Naive thymus-derived CD4-positive, alpha-beta T cell (primary cell): ENCODE data around the gene FAM168A. TPM values are rescaled to one million over a fixed set of nuclear protein-coding genes. Genes with fewer than 3 reads are reported as not detected.

Source experiments
- ATAC-seq: fragments of 150-1000 bp; cut with Tn5 transposase; 2 replicates; pipeline ENCODE4 v1.10.0; 2021; ENCODE audit warnings: mild to moderate bottlenecking, moderate library complexity
- CTCF ChIA-PET: fragments of 350-600 bp; sonication (Branson Sonifier 250); formaldehyde crosslinking; loops from one replicate; lab custom pipeline; 2021; ENCODE audit warnings: antibody characterized with exemption; lab: Charles Lee
- POLR2A ChIA-PET: fragments of 350-600 bp; sonication (Branson Sonifier 250); formaldehyde crosslinking; loops from one replicate; lab custom pipeline; 2021; ENCODE audit warnings: antibody characterized with exemption, inconsistent platforms; lab: Charles Lee
- DNase-seq, 9 donors: peaks; one replicate each; pipeline versions ENCODE4 v3.0.0 to v3.0.0-alpha.2; 2020 to 2022; ENCODE audit warnings: mixed read lengths in 1 of 9
- H3K27ac ChIP-seq: one replicate; pipeline ENCODE4 v1.7.0; 2013; ENCODE audit warnings: mild to moderate bottlenecking, low read depth, low read length, moderate library complexity
- H3K27me3 ChIP-seq, 2 donors: one replicate each; pipeline ENCODE4 v1.7.0; 2013; ENCODE audit warnings: low read length in 2 of 2, mild to moderate bottlenecking in 2 of 2, moderate library complexity in 2 of 2; ENCODE audit not compliant: control insufficient read depth in 2 of 2, insufficient read depth in 2 of 2
- H3K36me3 ChIP-seq, 3 experiments: 1 replicate in 2 of 3; 2 replicates in 1 of 3; pipeline ENCODE4 v1.7.0; 2013; ENCODE audit warnings: low read length in 3 of 3, mild to moderate bottlenecking in 3 of 3, moderate library complexity in 1 of 3; ENCODE audit not compliant: insufficient read depth in 3 of 3, control insufficient read depth in 2 of 3
- H3K4me1 ChIP-seq, 2 donors: one replicate each; pipeline ENCODE4 v1.7.0; 2013; ENCODE audit warnings: low read length in 2 of 2, mild to moderate bottlenecking in 2 of 2, moderate library complexity in 1 of 2; ENCODE audit not compliant: control insufficient read depth in 2 of 2, insufficient read depth in 2 of 2
- H3K4me3 ChIP-seq: 2 replicates; pipeline ENCODE4 v1.7.0; 2013; ENCODE audit warnings: mild to moderate bottlenecking, low read length
- H3K9me3 ChIP-seq, 3 experiments: 1 replicate in 2 of 3; 2 replicates in 1 of 3; pipeline ENCODE4 v1.7.0; 2013; ENCODE audit warnings: low read length in 3 of 3; ENCODE audit not compliant: control insufficient read depth in 2 of 3
- H3K27ac Mint-ChIP-seq, 9 donors: one replicate each; pipeline ENCODE4 v1.8.0; 2020 to 2022; ENCODE audit warnings: mixed read lengths in 9 of 9, mild to moderate bottlenecking in 8 of 9, moderate library complexity in 5 of 9, inconsistent platforms in 2 of 9
- H3K27me3 Mint-ChIP-seq, 5 donors: one replicate each; pipeline ENCODE4 v1.8.0; 2021 to 2022; ENCODE audit warnings: mixed read lengths in 5 of 5, mild to moderate bottlenecking in 1 of 5
- H3K36me3 Mint-ChIP-seq, 5 donors: one replicate each; pipeline ENCODE4 v1.8.0; 2020 to 2022; ENCODE audit warnings: mixed read lengths in 5 of 5, mild to moderate bottlenecking in 3 of 5, inconsistent platforms in 1 of 5
- H3K4me1 Mint-ChIP-seq, 7 donors: one replicate each; pipeline ENCODE4 v1.8.0; 2020 to 2022; ENCODE audit warnings: mixed read lengths in 7 of 7, mild to moderate bottlenecking in 3 of 7, inconsistent platforms in 1 of 7
- H3K4me3 Mint-ChIP-seq, 10 donors: one replicate each; pipeline ENCODE4 v1.8.0; 2020 to 2022; ENCODE audit warnings: mild to moderate bottlenecking in 10 of 10, mixed read lengths in 10 of 10, moderate library complexity in 6 of 10, inconsistent platforms in 2 of 10
- H3K9me3 Mint-ChIP-seq, 11 donors: one replicate each; pipeline ENCODE4 v1.8.0; 2020 to 2022; ENCODE audit warnings: mixed read lengths in 11 of 11, mild to moderate bottlenecking in 4 of 11, inconsistent platforms in 1 of 11, moderate library complexity in 1 of 11
- intact Hi-C, 2 donors: fragments of 100-400 bp; cut with micrococcal nuclease; formaldehyde crosslinking; loops; one replicate each; pipeline ENCODE4 v1.15.1; 2023
- polyA plus RNA-seq, 2 donors: library from polyadenylated mRNA; unstranded; fragments of 300-500 nt; fragmentation: Illumina TruSeq; gene quantifications; one replicate each; pipeline ENCODE4 v1.2.3, GENCODE V29; 2021
- total RNA-seq, 6 experiments: library from RNA in 5 of 6; stranded (reverse) in 5 of 6; gene quantifications; 1 replicate in 5 of 6; 2 replicates in 1 of 6; pipeline ENCODE4 v1.2.3 and lab custom pipeline; 2021 to 2026

The FAM168A gene
- total and polyA plus RNA-seq, 7 experiments from 2014 or later, result 3.3 to 33.0 (median 23.1) TPM

- H3K27ac ChIP-seq, result no peak overlapping the region
- ATAC-seq, result no peak
- ChIA-PET POLR2A (no interaction called here), CTCF (interaction anchor here (0.6 kb wide), 1 partner anchor 209 kb away, joined by 4 read pairs; no protein-coding TSS in a partner anchor)
- peaks cover 4 to 38% (median 19%) of the 10 kb centered on the region in 5 donors for H3K36me3 Mint-ChIP-seq
- H3K27me3 ChIP-seq, result no peaks in the 10 kb centered on the region
- H3K4me3 ChIP-seq, result no peak overlapping the region
- H3K27me3 Mint-ChIP-seq, result no peaks in the 10 kb centered on the region
- no peaks in the 10 kb centered on the region for H3K9me3 Mint-ChIP-seq
- H3K36me3 ChIP-seq, result peaks cover 0 to 24% (median 0%) of the 10 kb centered on the region in 3 experiments
- H3K4me1 ChIP-seq, result no peaks in the 10 kb centered on the region
- no peaks in the 10 kb centered on the region for H3K9me3 ChIP-seq
- no peak for DNase-seq
- peak overlapping the region in 2 of 9 donors; percentile 51 to 56 for H3K27ac Mint-ChIP-seq
- H3K4me3 Mint-ChIP-seq, result no peak overlapping the region
- H3K4me1 Mint-ChIP-seq, result peaks cover 5 to 23% (median 10%) of the 10 kb centered on the region in 7 donors
- intact Hi-C loops, result no loop called here
These were observed 181.1 kb downstream of the FAM168A start for GRCh38 chr11:73416786-73417185.

GRCh38 chr11:73415854-73416615 is 181.9 kb downstream of the FAM168A start:
- ChIA-PET CTCF (no interaction called here), POLR2A (interaction anchor here (0.6 to 0.7 kb wide), 2 partner anchors 62 to 524 kb away, joined by 3 to 4 read pairs; no protein-coding TSS in a partner anchor)
- Mint-ChIP-seq H3K36me3 (peaks cover 4 to 39% (median 19%) of the 10 kb centered on the region in 5 donors), H3K4me3 (no peak overlapping the region), H3K9me3 (no peaks in the 10 kb centered on the region), H3K27ac (peak overlapping the region in 2 of 9 donors; percentile 51 to 66), H3K4me1 (peaks cover 5 to 23% (median 10%) of the 10 kb centered on the region in 7 donors), H3K27me3 (no peaks in the 10 kb centered on the region)
- Histone ChIP-seq H3K36me3 (peaks cover 0 to 32% (median 0%) of the 10 kb centered on the region in 3 experiments), H3K27me3 (no peaks in the 10 kb centered on the region), H3K27ac (no peak overlapping the region), H3K4me1 (no peaks in the 10 kb centered on the region), H3K9me3 (no peaks in the 10 kb centered on the region), H3K4me3 (no peak overlapping the region)
- intact Hi-C loops, result no loop called here
- ATAC-seq, result no peak
- no peak for DNase-seq

GRCh38 chr11:73414977-73415651 is 182.8 kb downstream of the FAM168A start:
- Histone ChIP-seq H3K27ac (no peak overlapping the region), H3K4me1 (no peaks in the 10 kb centered on the region), H3K36me3 (peaks cover 0 to 35% (median 0%) of the 10 kb centered on the region in 3 experiments), H3K9me3 (no peaks in the 10 kb centered on the region), H3K27me3 (no peaks in the 10 kb centered on the region), H3K4me3 (no peak overlapping the region)
- Mint-ChIP-seq H3K36me3 (peaks cover 4 to 32% (median 20%) of the 10 kb centered on the region in 5 donors), H3K27ac (peak overlapping the region in 6 of 9 donors; percentile 2 to 75 (median 11)), H3K4me3 (no peak overlapping the region), H3K9me3 (no peaks in the 10 kb centered on the region), H3K4me1 (peaks cover 5 to 23% (median 10%) of the 10 kb centered on the region in 7 donors), H3K27me3 (no peaks in the 10 kb centered on the region)
- POLR2A ChIA-PET, result interaction anchor here (0.6 to 0.7 kb wide), 2 partner anchors 61 to 523 kb away, joined by 3 to 4 read pairs; no protein-coding TSS in a partner anchor
- ATAC-seq (peak; percentile 43), DNase-seq (no peak)
- CTCF ChIA-PET, result no interaction called here
- intact Hi-C loops, result no loop called here

- Histone ChIP-seq H3K4me1 (no peaks in the 10 kb centered on the region), H3K4me3 (no peak overlapping the region), H3K9me3 (no peaks in the 10 kb centered on the region), H3K27me3 (no peaks in the 10 kb centered on the region), H3K27ac (no peak overlapping the region), H3K36me3 (peaks cover 0 to 35% (median 0%) of the 10 kb centered on the region in 3 experiments)
- Mint-ChIP-seq H3K27me3 (no peaks in the 10 kb centered on the region), H3K27ac (peak overlapping the region in 1 of 9 donors; percentile 8), H3K4me3 (no peak overlapping the region), H3K4me1 (peaks cover 5 to 22% (median 10%) of the 10 kb centered on the region in 7 donors), H3K36me3 (peaks cover 5 to 24% (median 20%) of the 10 kb centered on the region in 5 donors), H3K9me3 (no peaks in the 10 kb centered on the region)
- CTCF ChIA-PET, result interaction anchor here (1.0 kb wide), 1 partner anchor 76 kb away, joined by 3 read pairs; no protein-coding TSS in a partner anchor
- ATAC-seq (peak; percentile 36), DNase-seq (no peak)
- POLR2A ChIA-PET, result no interaction called here
- intact Hi-C loops, result no loop called here
These were observed 184.7 kb downstream of the FAM168A start for GRCh38 chr11:73413256-73413655.

GRCh38 chr11:73412308-73412707 is 185.6 kb downstream of the FAM168A start:
- Histone ChIP-seq H3K27me3 (no peaks in the 10 kb centered on the region), H3K4me1 (no peaks in the 10 kb centered on the region), H3K27ac (no peak overlapping the region), H3K9me3 (no peaks in the 10 kb centered on the region), H3K4me3 (no peak overlapping the region), H3K36me3 (peaks cover 0 to 37% (median 0%) of the 10 kb centered on the region in 3 experiments)
- ATAC-seq, result no peak
- H3K9me3 Mint-ChIP-seq, result no peaks in the 10 kb centered on the region
- no peaks in the 10 kb centered on the region for H3K27me3 Mint-ChIP-seq
- ChIA-PET POLR2A (no interaction called here), CTCF (no interaction called here)
- peaks cover 5 to 22% (median 11%) of the 10 kb centered on the region in 7 donors for H3K4me1 Mint-ChIP-seq
- H3K4me3 Mint-ChIP-seq, result no peak overlapping the region
- no peak for DNase-seq
- peaks cover 7 to 21% (median 16%) of the 10 kb centered on the region in 5 donors for H3K36me3 Mint-ChIP-seq
- H3K27ac Mint-ChIP-seq, result peak overlapping the region in 2 of 9 donors; percentile 12 to 43
- intact Hi-C loops, result no loop called here

GRCh38 chr11:73411031-73411430 is 186.9 kb downstream of the FAM168A start:
- Histone ChIP-seq H3K4me1 (no peaks in the 10 kb centered on the region), H3K27me3 (no peaks in the 10 kb centered on the region), H3K27ac (no peak overlapping the region), H3K9me3 (no peaks in the 10 kb centered on the region), H3K36me3 (peaks cover 0 to 49% (median 0%) of the 10 kb centered on the region in 3 experiments), H3K4me3 (no peak overlapping the region)
- ATAC-seq (no peak), DNase-seq (no peak)
- no peaks in the 10 kb centered on the region for H3K9me3 Mint-ChIP-seq
- peaks cover 5 to 15% (median 8%) of the 10 kb centered on the region in 7 donors for H3K4me1 Mint-ChIP-seq
- ChIA-PET POLR2A (interaction anchor here (0.6 to 1.2 kb wide), 3 partner anchors 12 to 63 kb away, joined by 3 read pairs; no protein-coding TSS in a partner anchor), CTCF (interaction anchor here (1.3 kb wide), 1 partner anchor 60 kb away, joined by 7 read pairs; no protein-coding TSS in a partner anchor)
- intact Hi-C loops, result no loop called here
- peaks cover 7 to 14% (median 12%) of the 10 kb centered on the region in 5 donors for H3K36me3 Mint-ChIP-seq
- no peak overlapping the region for H3K4me3 Mint-ChIP-seq
- peak overlapping the region in 2 of 9 donors; percentile 42 to 66 for H3K27ac Mint-ChIP-seq
- no peaks in the 10 kb centered on the region for H3K27me3 Mint-ChIP-seq
